GM18517 (cell line): ENCODE results near the gene BBLN.

ENCODE experiments used
- ATAC-seq: cut with Tn5 transposase; IDR thresholded peaks from one replicate; pipeline ENCODE4 v1.9.1; 2021; ENCODE audit warnings: mild to moderate bottlenecking, moderate library complexity; ENCODE audit not compliant: unreplicated experiment

The BBLN gene

GRCh38 chr9:128144239-128145181 lies 15.6 kb upstream of the BBLN start:
- ATAC-seq = no peak

GRCh38 chr9:128145536-128145935 lies 14.5 kb upstream of the BBLN start:
- ATAC-seq = no peak

DNA sequence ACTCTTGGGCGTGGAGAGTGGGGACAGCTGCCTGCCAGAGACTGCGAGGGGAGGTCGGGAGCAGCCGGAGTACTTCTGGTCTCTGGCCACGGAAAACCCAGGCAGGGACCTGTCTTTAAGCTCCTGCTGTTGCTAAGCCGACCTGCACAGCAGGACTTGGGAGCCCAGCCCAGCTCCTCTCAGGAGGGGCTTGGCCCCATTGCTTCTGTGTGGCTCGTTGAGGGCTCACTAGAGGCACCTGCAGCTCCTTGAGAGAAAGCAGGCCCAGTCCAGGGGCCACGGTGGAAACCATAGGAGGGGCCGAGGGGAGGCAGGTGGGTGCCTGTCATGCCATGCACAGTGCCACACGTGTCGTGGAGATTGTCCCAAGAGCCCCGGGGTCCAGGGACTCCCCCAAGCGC lies 14.1 kb upstream of the BBLN start:
- ATAC-seq = no peak

DNA sequence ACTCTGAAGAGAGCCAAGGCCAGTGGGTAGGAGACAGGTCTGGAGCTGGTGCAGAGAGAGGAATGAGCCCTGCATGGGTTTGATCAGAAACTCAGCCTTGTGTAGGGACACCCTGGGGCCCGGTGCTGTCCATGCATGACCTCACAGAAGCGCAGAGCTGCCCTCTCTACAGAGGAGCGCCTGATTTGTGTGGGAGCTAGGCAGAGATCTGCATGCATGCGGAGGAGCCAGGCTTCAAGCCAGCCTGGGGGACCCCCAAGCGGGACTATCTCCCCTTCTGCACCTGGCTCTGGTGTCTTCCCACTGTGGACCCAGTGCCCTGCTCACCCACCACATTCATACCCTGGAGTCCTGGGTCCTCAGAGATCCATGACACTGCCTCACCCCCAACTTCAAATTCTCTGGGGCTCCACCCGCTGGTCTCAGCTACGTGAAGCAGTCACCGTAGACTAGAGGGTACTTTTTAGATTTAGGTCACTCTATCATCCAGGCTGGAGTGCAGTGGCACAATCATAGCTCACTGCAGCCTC lies 13.4 kb upstream of the BBLN start:
- ATAC-seq = no peak

GRCh38 chr9:128148509-128149000 lies 11.5 kb upstream of the BBLN start:
- no peak for ATAC-seq

DNA sequence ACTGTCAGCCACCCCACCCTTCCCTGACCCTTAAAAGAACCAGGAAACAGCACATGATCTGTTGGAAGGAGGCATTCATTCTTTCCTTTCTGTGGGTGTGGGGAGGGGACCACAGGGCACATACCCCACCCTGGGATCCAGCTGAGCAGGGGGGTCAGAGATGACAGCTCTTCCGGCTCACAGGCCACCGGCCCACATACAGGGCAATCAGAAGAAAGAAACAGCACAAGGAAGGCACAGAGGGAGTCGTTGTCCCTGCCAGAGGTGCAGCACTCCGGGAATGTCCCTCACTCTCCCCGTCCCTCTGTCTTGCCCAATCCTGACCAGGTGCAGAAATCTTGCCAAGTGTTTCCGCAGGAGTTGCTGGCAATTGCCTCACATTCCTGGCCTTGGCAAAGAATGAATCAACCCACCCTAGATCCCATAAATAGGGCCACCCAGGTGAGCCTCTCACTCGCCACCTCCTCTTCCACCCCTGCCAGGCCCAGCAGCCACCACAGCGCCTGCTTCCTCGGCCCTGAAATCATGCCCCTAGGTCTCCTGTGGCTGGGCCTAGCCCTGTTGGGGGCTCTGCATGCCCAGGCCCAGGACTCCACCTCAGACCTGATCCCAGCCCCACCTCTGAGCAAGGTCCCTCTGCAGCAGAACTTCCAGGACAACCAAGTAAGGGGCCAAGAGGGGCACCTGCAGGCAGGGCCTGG lies 10.9 kb upstream of the BBLN start, which contains the start of gene LCN2:
TSS of gene LCN2 (plus strand) at position 453 of the 701 bp plus-strand sequence. CDS start at position 526, 73 bp downstream.
- ATAC-seq = no peak

GRCh38 chr9:128149951-128150593 lies 10.0 kb upstream of the BBLN start:
- ATAC-seq = no peak

- no peak for ATAC-seq
These were observed 9.3 kb upstream of the BBLN start for GRCh38 chr9:128150594-128151308.

- no peak for ATAC-seq
These were observed 8.5 kb upstream of the BBLN start for GRCh38 chr9:128151309-128152132.

GRCh38 chr9:128152133-128153059 lies 7.7 kb upstream of the BBLN start:
- ATAC-seq = no peak

DNA sequence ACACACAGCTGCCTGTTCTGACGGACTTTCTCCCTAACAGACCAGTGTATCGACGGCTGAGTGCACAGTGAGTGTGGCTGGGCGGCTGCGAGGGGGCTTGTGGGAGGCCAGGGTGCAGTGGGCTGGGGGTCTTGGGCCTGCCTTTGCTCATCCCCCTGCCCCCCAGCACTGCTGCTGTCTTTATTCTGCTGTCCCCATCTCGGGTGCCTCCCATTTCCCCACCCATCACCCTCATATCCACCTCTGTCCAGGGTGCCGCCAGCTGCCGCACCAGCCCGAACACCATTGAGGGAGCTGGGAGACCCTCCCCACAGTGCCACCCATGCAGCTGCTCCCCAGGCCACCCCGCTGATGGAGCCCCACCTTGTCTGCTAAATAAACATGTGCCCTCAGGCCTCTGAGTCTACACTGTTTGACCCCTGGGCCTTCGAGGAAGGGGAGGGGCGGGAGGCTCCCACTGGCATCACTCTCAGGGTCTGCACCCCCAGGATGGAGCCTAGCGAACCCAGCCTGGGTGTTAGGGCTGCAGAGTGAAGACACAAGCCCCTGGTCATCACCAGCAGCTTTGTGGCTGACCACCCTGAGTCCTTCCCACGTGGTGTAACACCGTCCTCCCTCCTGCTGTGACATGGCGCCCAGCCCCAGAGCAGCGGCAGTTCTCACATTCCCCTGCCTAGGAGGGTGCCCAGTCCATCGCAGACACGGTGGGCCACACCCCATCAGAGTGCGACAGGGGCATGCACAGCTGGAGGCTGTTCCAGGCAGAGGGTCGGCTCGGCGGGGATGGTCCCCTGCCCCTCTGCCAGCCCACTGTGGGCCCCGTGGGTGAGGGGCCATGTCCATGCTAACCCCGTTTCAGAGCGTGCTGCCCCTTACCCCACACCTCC lies 6.8 kb upstream of the BBLN start:
- no peak for ATAC-seq

DNA sequence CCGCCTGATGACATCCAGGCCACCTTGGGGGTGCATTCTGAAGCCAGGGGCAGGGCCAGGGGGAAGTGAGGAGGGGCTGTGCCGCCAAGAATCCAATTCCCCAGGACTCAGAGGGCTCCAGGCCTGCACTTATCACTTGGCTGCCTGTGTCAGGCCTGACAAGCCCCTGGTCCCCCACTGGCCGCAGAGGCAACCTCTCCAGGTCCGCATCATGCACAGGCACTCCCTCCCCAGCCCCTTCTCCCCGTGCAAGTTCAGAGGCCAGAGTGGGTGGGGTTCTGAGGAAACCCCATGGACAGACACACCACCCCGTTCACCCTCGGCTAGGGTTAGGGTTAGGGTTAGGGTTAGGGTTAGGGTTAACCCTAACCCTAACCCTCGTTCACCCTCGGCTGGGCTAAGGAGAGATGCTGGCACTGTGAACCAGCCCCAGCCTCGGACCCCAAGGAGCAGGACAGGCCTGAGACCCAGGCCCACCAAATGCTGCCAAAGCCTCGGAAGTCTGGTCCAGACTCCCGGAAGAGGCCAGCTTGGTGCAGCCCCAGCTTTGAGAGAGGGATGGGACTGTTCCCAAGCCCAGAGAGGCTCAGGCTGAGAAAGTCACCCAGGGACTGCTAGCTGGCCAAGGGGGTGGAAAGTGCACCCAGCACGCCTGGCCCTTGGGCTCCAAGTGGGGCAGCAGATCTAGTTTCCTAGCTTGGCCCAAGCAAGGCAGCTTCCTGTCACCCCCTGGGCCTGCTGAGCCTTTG lies 5.9 kb upstream of the BBLN start:
- ATAC-seq = no peak

DNA sequence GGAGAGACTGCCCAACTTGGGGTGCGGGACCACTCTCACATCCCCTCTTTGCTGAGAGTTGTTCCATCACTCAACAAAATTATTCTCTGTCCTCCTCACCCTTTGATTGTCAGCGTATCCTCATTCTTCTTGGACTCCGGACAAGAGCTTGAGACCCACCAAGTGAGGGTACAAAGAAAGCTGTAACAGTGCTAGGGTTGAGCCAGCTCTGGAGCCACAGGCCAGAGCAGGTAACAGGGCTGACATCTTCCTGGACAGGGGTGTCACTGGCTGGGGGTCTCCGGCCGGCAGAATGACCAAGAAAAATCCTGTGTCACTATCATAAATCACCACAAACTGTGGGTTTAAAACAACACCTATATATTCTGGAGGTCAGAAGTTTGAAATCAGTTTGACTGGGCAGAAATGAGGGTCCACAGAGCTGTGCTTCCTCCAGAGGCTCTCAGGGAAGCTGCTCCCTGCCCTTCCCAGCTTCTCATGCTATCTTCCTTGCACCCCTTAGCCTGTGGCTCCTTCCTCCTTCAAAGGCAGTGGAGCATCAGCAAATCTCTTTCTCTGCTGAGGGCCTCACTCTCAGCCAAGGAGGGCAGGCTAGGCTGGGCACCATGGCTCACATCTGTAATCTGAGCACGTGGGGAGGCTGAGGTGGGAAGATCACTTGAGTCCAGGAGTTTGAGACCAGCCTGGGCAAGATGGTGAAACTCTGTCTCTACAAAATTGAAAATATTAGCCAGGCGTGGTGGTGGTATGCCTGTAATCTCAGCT lies 4.1 kb upstream of the BBLN start:
- ATAC-seq = no peak

- no peak for ATAC-seq
These were observed 612 bp upstream of the BBLN start for GRCh38 chr9:128159522-128159783.

- ATAC-seq = peak; percentile 3
These were observed 530 bp downstream of the BBLN start for GRCh38 chr9:128160603-128160987.

GRCh38 chr9:128161215-128161902 lies 1.3 kb downstream of the BBLN start:
- no peak for ATAC-seq
